Neural progenitor cell (in vitro differentiated cells): ENCODE results near the gene MDM1. TPM values are rescaled to one million over a fixed set of nuclear protein-coding genes. Genes with fewer than 3 reads are reported as not detected.

ENCODE experiments used
- DNase-seq: peaks from one replicate; pipeline ENCODE4 v3.0.0-alpha.2; 2016; ENCODE audit warnings: low spot score
- H2AFZ ChIP-seq: fragments of 200-600 bp; sonication (generic); replicated peaks from 2 replicates; pipeline ENCODE4 v1.6.1; 2016; ENCODE audit warnings: antibody characterized with exemption
- H3F3A ChIP-seq: fragments of 200-600 bp; sonication (generic); 2 replicates; pipeline ENCODE4 v1.6.1; 2016; ENCODE audit warnings: antibody characterized with exemption, low read depth
- H3K27ac ChIP-seq: fragments of 200-600 bp; sonication (generic); 2 replicates; pipeline ENCODE4 v1.5.1; 2016; ENCODE audit warnings: mild to moderate bottlenecking
- H3K27me3 ChIP-seq: fragments of 200-600 bp; sonication (generic); 2 replicates; pipeline ENCODE4 v1.6.1; 2016; ENCODE audit warnings: mild to moderate bottlenecking, moderate library complexity
- H3K36me3 ChIP-seq: fragments of 200-600 bp; sonication (generic); 2 replicates; pipeline ENCODE4 v1.5.1; 2016
- H3K4me1 ChIP-seq: fragments of 200-600 bp; sonication (generic); 2 replicates; pipeline ENCODE4 v1.6.1; 2016; ENCODE audit warnings: mixed run types
- H3K4me2 ChIP-seq: fragments of 200-600 bp; sonication (generic); 2 replicates; pipeline ENCODE4 v1.6.1; 2016
- H3K4me3 ChIP-seq: fragments of 200-600 bp; sonication (generic); 2 replicates; pipeline ENCODE4 v1.5.1; 2016
- H3K79me2 ChIP-seq: fragments of 200-600 bp; sonication (generic); 2 replicates; pipeline ENCODE4 v1.6.1; 2016; ENCODE audit warnings: low read depth
- H3K9ac ChIP-seq: fragments of 200-600 bp; sonication (generic); 2 replicates; pipeline ENCODE4 v1.6.1; 2016
- H3K9me3 ChIP-seq: fragments of 200-600 bp; sonication (generic); 2 replicates; pipeline ENCODE4 v1.5.1; 2016; ENCODE audit warnings: low read depth
- H4K20me1 ChIP-seq: fragments of 200-600 bp; sonication (generic); 2 replicates; pipeline ENCODE4 v1.6.1; 2016; ENCODE audit warnings: low read depth
- H3K27ac Mint-ChIP-seq: 3 replicates; pipeline ENCODE4 v1.8.0; 2021; ENCODE audit warnings: mixed read lengths
- H3K27me3 Mint-ChIP-seq: 2 replicates; pipeline ENCODE4 v1.8.0; 2022; ENCODE audit warnings: low read depth, mild to moderate bottlenecking, inconsistent platforms, moderate library complexity, mixed read lengths; ENCODE audit not compliant: insufficient read depth
- H3K36me3 Mint-ChIP-seq: 3 replicates; pipeline ENCODE4 v1.8.0; 2021; ENCODE audit warnings: mixed read lengths
- H3K4me1 Mint-ChIP-seq: 3 replicates; pipeline ENCODE4 v1.8.0; 2021; ENCODE audit warnings: mixed read lengths
- H3K4me3 Mint-ChIP-seq: 3 replicates; pipeline ENCODE4 v1.8.0; 2021; ENCODE audit warnings: mild to moderate bottlenecking, moderate library complexity, mixed read lengths
- H3K9me3 Mint-ChIP-seq: 3 replicates; pipeline ENCODE4 v1.8.0; 2020; ENCODE audit warnings: mixed read lengths
- EZH2 ChIP-seq: fragments of 200-600 bp; sonication (generic); IDR thresholded peaks from 2 replicates; pipeline ENCODE4 v1.6.1; 2017; ENCODE audit warnings: antibody characterized with exemption, mild to moderate bottlenecking, moderate library complexity
- EZH2phosphoT487 ChIP-seq: fragments of 200-600 bp; sonication (generic); IDR thresholded peaks from 2 replicates; pipeline ENCODE4 v1.6.1; 2017; ENCODE audit warnings: antibody characterized with exemption
- total RNA-seq: library from RNA; depleted of rRNA; stranded (reverse); fragments of >200 nt; gene quantifications from 2 replicates; pipeline ENCODE4 v1.2.3, GENCODE V29; 2015; ENCODE audit warnings: low replicate concordance
- TF ChIP-seq, protein P1 (sequence below): fragments of 200-600 bp; sonication (generic); IDR thresholded peaks from 2 replicates; pipeline ENCODE4 v1.5.1; 2017; ENCODE audit warnings: antibody characterized with exemption, mild to moderate bottlenecking

Gene MDM1
- total RNA-seq, 1 donor from 2014 or later: 47.2 TPM

DNA sequence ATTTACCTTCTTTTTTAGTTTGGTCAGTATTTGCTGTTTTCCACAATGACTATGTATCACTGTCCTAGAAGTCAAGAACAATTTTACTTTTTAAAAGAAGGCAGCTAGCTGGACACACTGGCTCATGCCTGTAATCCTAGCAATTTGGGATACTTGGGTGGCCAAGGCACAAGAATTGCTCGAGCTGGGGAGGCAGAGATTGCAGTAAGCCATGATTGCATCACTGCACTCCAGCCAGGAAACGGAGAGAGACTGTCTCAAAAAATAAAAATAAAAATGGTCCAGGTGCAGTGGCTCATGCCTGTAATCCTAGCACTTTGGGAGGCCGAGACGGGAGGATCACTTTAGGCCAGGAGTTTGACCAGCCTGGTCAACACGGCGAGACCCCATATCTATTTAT lies 28.3 kb downstream of the MDM1 start:
- Mint-ChIP-seq H3K4me3 (no peak overlapping the region), H3K27me3 (no peaks in the 10 kb centered on the region), H3K4me1 (no peaks in the 10 kb centered on the region), H3K9me3 (peaks cover 17% of the 10 kb centered on the region), H3K27ac (no peak overlapping the region), H3K36me3 (peaks cover 46% of the 10 kb centered on the region)
- DNase-seq: no peak
- Histone ChIP-seq H3K4me3 (no peak overlapping the region), H3K9ac (no peak overlapping the region), H3K9me3 (no peaks in the 10 kb centered on the region), H3K4me1 (no peaks in the 10 kb centered on the region), H3K27me3 (no peaks in the 10 kb centered on the region), H3F3A (no peaks in the 10 kb centered on the region), H3K4me2 (no peak overlapping the region), H3K79me2 (no peaks in the 10 kb centered on the region), H3K27ac (no peak overlapping the region), H4K20me1 (no peaks in the 10 kb centered on the region), H2AFZ (no peak overlapping the region), H3K36me3 (peaks cover 13% of the 10 kb centered on the region)
- no peak for TF ChIP-seq EZH2
- TF ChIP-seq EZH2phosphoT487: no peak
- TF ChIP-seq, protein P1, sequence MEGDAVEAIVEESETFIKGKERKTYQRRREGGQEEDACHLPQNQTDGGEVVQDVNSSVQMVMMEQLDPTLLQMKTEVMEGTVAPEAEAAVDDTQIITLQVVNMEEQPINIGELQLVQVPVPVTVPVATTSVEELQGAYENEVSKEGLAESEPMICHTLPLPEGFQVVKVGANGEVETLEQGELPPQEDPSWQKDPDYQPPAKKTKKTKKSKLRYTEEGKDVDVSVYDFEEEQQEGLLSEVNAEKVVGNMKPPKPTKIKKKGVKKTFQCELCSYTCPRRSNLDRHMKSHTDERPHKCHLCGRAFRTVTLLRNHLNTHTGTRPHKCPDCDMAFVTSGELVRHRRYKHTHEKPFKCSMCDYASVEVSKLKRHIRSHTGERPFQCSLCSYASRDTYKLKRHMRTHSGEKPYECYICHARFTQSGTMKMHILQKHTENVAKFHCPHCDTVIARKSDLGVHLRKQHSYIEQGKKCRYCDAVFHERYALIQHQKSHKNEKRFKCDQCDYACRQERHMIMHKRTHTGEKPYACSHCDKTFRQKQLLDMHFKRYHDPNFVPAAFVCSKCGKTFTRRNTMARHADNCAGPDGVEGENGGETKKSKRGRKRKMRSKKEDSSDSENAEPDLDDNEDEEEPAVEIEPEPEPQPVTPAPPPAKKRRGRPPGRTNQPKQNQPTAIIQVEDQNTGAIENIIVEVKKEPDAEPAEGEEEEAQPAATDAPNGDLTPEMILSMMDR: no peak

GRCh38 chr12:68297929-68298328 lies 34.2 kb downstream of the MDM1 start:
- Mint-ChIP-seq H3K4me3 (no peak overlapping the region), H3K9me3 (peaks cover 17% of the 10 kb centered on the region), H3K27me3 (peaks cover 2% of the 10 kb centered on the region), H3K36me3 (peaks cover 45% of the 10 kb centered on the region), H3K27ac (no peak overlapping the region), H3K4me1 (peaks cover 4% of the 10 kb centered on the region)
- H3K36me3 ChIP-seq: peaks cover 18% of the 10 kb centered on the region
- H3K27me3 ChIP-seq: no peaks in the 10 kb centered on the region
- H2AFZ ChIP-seq: no peak overlapping the region
- no peak overlapping the region for H3K27ac ChIP-seq
- no peaks in the 10 kb centered on the region for H4K20me1 ChIP-seq
- H3K4me1 ChIP-seq: no peaks in the 10 kb centered on the region
- TF ChIP-seq EZH2phosphoT487: no peak
- TF ChIP-seq, protein P1: no peak
- TF ChIP-seq EZH2: no peak
- DNase-seq: no peak
- no peaks in the 10 kb centered on the region for H3K9me3 ChIP-seq
- no peak overlapping the region for H3K4me3 ChIP-seq
- no peak overlapping the region for H3K9ac ChIP-seq
- H3K4me2 ChIP-seq: no peak overlapping the region
- H3F3A ChIP-seq: no peaks in the 10 kb centered on the region
- H3K79me2 ChIP-seq: no peaks in the 10 kb centered on the region

- Histone ChIP-seq H3K4me1 (no peaks in the 10 kb centered on the region), H3K27me3 (no peaks in the 10 kb centered on the region), H3K79me2 (no peaks in the 10 kb centered on the region), H3K27ac (no peak overlapping the region), H2AFZ (no peak overlapping the region), H3K36me3 (peaks cover 12% of the 10 kb centered on the region), H3K9ac (no peak overlapping the region), H3K9me3 (no peaks in the 10 kb centered on the region), H3K4me2 (no peak overlapping the region), H3K4me3 (no peak overlapping the region), H4K20me1 (no peaks in the 10 kb centered on the region), H3F3A (no peaks in the 10 kb centered on the region)
- H3K9me3 Mint-ChIP-seq: peaks cover 2% of the 10 kb centered on the region
- no peak for DNase-seq
- no peak overlapping the region for H3K4me3 Mint-ChIP-seq
- no peak for TF ChIP-seq EZH2
- TF ChIP-seq, protein P1: no peak
- TF ChIP-seq EZH2phosphoT487: no peak
- no peak overlapping the region for H3K27ac Mint-ChIP-seq
- peaks cover 2% of the 10 kb centered on the region for H3K27me3 Mint-ChIP-seq
- H3K36me3 Mint-ChIP-seq: peaks cover 17% of the 10 kb centered on the region
- H3K4me1 Mint-ChIP-seq: peaks cover 7% of the 10 kb centered on the region
These were observed 37.9 kb downstream of the MDM1 start for GRCh38 chr12:68294251-68294650.
